PC-9 (cell line): ENCODE results near the gene PHACTR1.

ENCODE experiments used
- CTCF ChIP-seq: fragments of 200-600 bp; sonication (generic); conservative IDR thresholded peaks from 2 replicates; pipeline ENCODE4 v1.6.1; 2017; ENCODE audit warnings: mixed run types, antibody characterized with exemption, mild to moderate bottlenecking, moderate library complexity
- EZH2 ChIP-seq: fragments of 200-600 bp; sonication (generic); IDR thresholded peaks from 2 replicates; pipeline ENCODE4 v1.8.0; 2017; ENCODE audit warnings: antibody characterized with exemption, low read depth

GRCh38 chr6:13191461-13191860, 474.9 kb downstream of the PHACTR1 start:
- no peak for TF ChIP-seq CTCF
- no peak for TF ChIP-seq EZH2
